ENCODE measurements around the gene SCTR. TPM values are rescaled to one million over a fixed set of nuclear protein-coding genes. Genes with fewer than 3 reads are reported as not detected.

Gene SCTR
- total RNA-seq, 1 donor from 2014 or later = not detected

- TF ChIP-seq CTCF (IDR thresholded peaks at IDR 0.05) = no peak
- no peaks in the 10 kb centered on the region for H3K36me3 ChIP-seq
- intact Hi-C loops (cut with DNase I) = no loop called here
- no peak overlapping the region for H3K4me3 ChIP-seq
- no peaks in the 10 kb centered on the region for H3K9me3 ChIP-seq
- H3K27me3 ChIP-seq = peaks cover 4% of the 10 kb centered on the region
- H3K4me1 ChIP-seq = no peaks in the 10 kb centered on the region
- no peak for DNase-seq (ENCODE audit: low spot score in 2 of 2)
- no peak overlapping the region for H3K27ac ChIP-seq
These were observed 70.2 kb downstream of the SCTR start for GRCh38 chr2:119453972-119454593.

- no peak overlapping the region for H3K4me3 ChIP-seq
- no peak for DNase-seq (ENCODE audit: low spot score in 2 of 2)
- intact Hi-C loops (cut with DNase I) = no loop called here
- TF ChIP-seq CTCF (IDR thresholded peaks at IDR 0.05) = no peak
- no peaks in the 10 kb centered on the region for H3K9me3 ChIP-seq
- no peaks in the 10 kb centered on the region for H3K36me3 ChIP-seq
- H3K27ac ChIP-seq = no peak overlapping the region
- peaks cover 2% of the 10 kb centered on the region for H3K27me3 ChIP-seq
- no peaks in the 10 kb centered on the region for H3K4me1 ChIP-seq
These were observed 72.8 kb downstream of the SCTR start for GRCh38 chr2:119451336-119452050.

- intact Hi-C loops (cut with DNase I) = no loop called here
- no peaks in the 10 kb centered on the region for H3K36me3 ChIP-seq
- H3K27ac ChIP-seq = no peak overlapping the region
- no peaks in the 10 kb centered on the region for H3K27me3 ChIP-seq
- TF ChIP-seq CTCF (IDR thresholded peaks at IDR 0.05) = no peak
- no peaks in the 10 kb centered on the region for H3K9me3 ChIP-seq
- H3K4me3 ChIP-seq = no peak overlapping the region
- no peaks in the 10 kb centered on the region for H3K4me1 ChIP-seq
- DNase-seq (ENCODE audit: low spot score in 2 of 2) = no peak
These were observed 74.8 kb downstream of the SCTR start for GRCh38 chr2:119449521-119449920.

- intact Hi-C loops (cut with DNase I) = no loop called here
- no peak overlapping the region for H3K27ac ChIP-seq
These were observed 75.7 kb downstream of the SCTR start for GRCh38 chr2:119448427-119449141.

GRCh38 chr2:119446037-119446436 is 78.2 kb downstream of the SCTR start:
- H3K9me3 ChIP-seq = no peaks in the 10 kb centered on the region
- H3K27me3 ChIP-seq = no peaks in the 10 kb centered on the region
- intact Hi-C loops (cut with DNase I) = no loop called here
- no peak for DNase-seq (ENCODE audit: low spot score in 2 of 2)
- H3K4me3 ChIP-seq = no peak overlapping the region
- H3K36me3 ChIP-seq = no peaks in the 10 kb centered on the region
- H3K4me1 ChIP-seq = no peaks in the 10 kb centered on the region
- TF ChIP-seq CTCF (IDR thresholded peaks at IDR 0.05) = no peak
- no peak overlapping the region for H3K27ac ChIP-seq

More at GRCh38 chr2:119448427-119449141, 75.7 kb downstream of the SCTR start:
- H3K4me1 ChIP-seq = no peaks in the 10 kb centered on the region
- H3K36me3 ChIP-seq = no peaks in the 10 kb centered on the region
- no peaks in the 10 kb centered on the region for H3K9me3 ChIP-seq
- H3K27me3 ChIP-seq = no peaks in the 10 kb centered on the region
- no peak for DNase-seq (ENCODE audit: low spot score in 2 of 2)
- no peak overlapping the region for H3K4me3 ChIP-seq
- no peak for TF ChIP-seq CTCF (IDR thresholded peaks at IDR 0.05)

Data from ascending aorta (tissue), 2 donors.